HL-60 (cell line): ENCODE data around the gene LIX1.
"Not testable (repeated sequence)": the region's sequence is repeated elsewhere in the genome, so short reads cannot be mapped to it uniquely, and the experiment has no call there.

Source experiments
- DNase-seq, 2 experiments: peaks; one replicate each; pipeline ENCODE4 v3.0.0-alpha.2; 2010 to 2020; ENCODE audit warnings: low read depth in 1 of 2, low spot score in 1 of 2
- H3K27ac ChIP-seq: fragments of 250-450 bp; sonication (Bioruptor Pico); replicated peaks from 2 replicates; pipeline ENCODE4 v1.5.1; 2020; ENCODE audit warnings: mild to moderate bottlenecking, moderate library complexity
- H3K27me3 ChIP-seq: fragments of 250-450 bp; sonication (Bioruptor Pico); 2 replicates; pipeline ENCODE4 v1.5.1; 2021; ENCODE audit warnings: mild to moderate bottlenecking, moderate library complexity; ENCODE audit not compliant: insufficient read depth, poor library complexity, severe bottlenecking
- H3K4me3 ChIP-seq: replicated peaks from 2 replicates; pipeline ENCODE4 v1.5.1; 2011; ENCODE audit warnings: mild to moderate bottlenecking, control low read depth, low read length; ENCODE audit not compliant: insufficient read depth
- CTCF ChIP-seq: IDR thresholded peaks from one replicate; pipeline ENCODE4 v1.5.1; 2011; ENCODE audit warnings: low read length, control low read depth, inconsistent platforms; ENCODE audit not compliant: insufficient read depth
- GABPA ChIP-seq: IDR thresholded peaks from 2 replicates; pipeline ENCODE4 v1.6.1; 2012; ENCODE audit warnings: low read depth
- POLR2AphosphoS5 ChIP-seq: IDR thresholded peaks from 2 replicates; pipeline ENCODE4 v1.6.1; 2012; ENCODE audit warnings: low read depth
- REST ChIP-seq: IDR thresholded peaks from 2 replicates; pipeline ENCODE4 v1.6.1; 2012; ENCODE audit warnings: low read depth; ENCODE audit not compliant: insufficient replicate concordance
- SPI1 ChIP-seq: IDR thresholded peaks from 2 replicates; pipeline ENCODE4 v1.6.1; 2012; ENCODE audit warnings: low read depth, mild to moderate bottlenecking, borderline replicate concordance

LIX1 gene

GRCh38 chr5:97183100-97183929 is 40.9 kb upstream of the LIX1 start, which contains the start of gene RIOK2:
Gene RIOK2 (minus strand): TSS chr5:97183247. CDS start chr5:97183191, 56 bp downstream.
- DNase-seq = peak; percentile 83 to 92
- H3K4me3 ChIP-seq = peak within 1 kb of the TSS; percentile 73
- H3K27ac ChIP-seq = peak within 1 kb of the TSS; percentile 99
- H3K27me3 ChIP-seq = no peaks in the 10 kb centered on the region
- no peak for TF ChIP-seq REST
- no peak for TF ChIP-seq CTCF
- peak; percentile 64 for TF ChIP-seq POLR2AphosphoS5
- peak; percentile 63; the same call in 1 of the 2 replicates for TF ChIP-seq SPI1
- peak; percentile 47 for TF ChIP-seq GABPA

GRCh38 chr5:97182571-97183099 is 40.2 kb upstream of the LIX1 start:
- H3K4me3 ChIP-seq = peak overlapping the region; percentile 73
- H3K27ac ChIP-seq = peak overlapping the region; percentile 99
- DNase-seq = no peak
- no peaks in the 10 kb centered on the region for H3K27me3 ChIP-seq
- TF ChIP-seq GABPA = no peak
- no peak for TF ChIP-seq SPI1
- no peak for TF ChIP-seq REST
- no peak for TF ChIP-seq POLR2AphosphoS5
- no peak for TF ChIP-seq CTCF

GRCh38 chr5:97181856-97182545 is 39.6 kb upstream of the LIX1 start:
- TF ChIP-seq GABPA = no peak
- no peak for TF ChIP-seq POLR2AphosphoS5
- TF ChIP-seq SPI1 = no peak
- no peak for TF ChIP-seq REST
- no peak for TF ChIP-seq CTCF
- no peak for DNase-seq
- Histone ChIP-seq H3K27ac (peak overlapping the region; percentile 99), H3K4me3 (peak overlapping the region; percentile 73), H3K27me3 (no peaks in the 10 kb centered on the region)

- not testable (repeated sequence) for DNase-seq, H3K27ac ChIP-seq, H3K27me3 ChIP-seq, H3K4me3 ChIP-seq
These were observed 37.0 kb upstream of the LIX1 start for GRCh38 chr5:97179457-97179856.
